ENCODE results near the gene SQOR. TPM values are rescaled to one million over a fixed set of nuclear protein-coding genes. Genes with fewer than 3 reads are reported as not detected.
"Not testable (repeated sequence)": the region's sequence is repeated elsewhere in the genome, so short reads cannot be mapped to it uniquely, and the experiment has no call there.

The SQOR gene
- total RNA-seq, 1 experiment from 2014 or later = 21.7 TPM

DNA sequence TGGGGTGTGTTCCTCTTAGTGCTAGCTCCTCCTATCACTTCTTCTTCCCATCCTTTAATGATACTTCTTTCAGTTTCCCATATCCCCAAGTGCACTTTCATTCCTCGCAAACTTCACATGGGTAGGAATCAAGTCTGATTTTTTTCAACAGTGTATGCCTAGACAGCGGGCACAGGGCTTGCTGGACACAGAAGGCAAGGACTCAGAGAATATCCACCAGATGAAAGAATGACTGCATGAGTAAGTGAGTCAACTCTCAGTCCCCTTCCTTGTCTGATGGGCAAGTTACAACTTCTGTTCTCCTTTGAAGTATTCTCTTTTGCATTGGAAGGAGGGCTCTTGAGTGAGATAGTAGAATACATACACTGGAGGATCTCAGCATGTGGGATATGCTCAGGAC, 3.1 kb upstream of the SQOR start:
- DNase-seq (ENCODE audit: low spot score) = no peak

DNA sequence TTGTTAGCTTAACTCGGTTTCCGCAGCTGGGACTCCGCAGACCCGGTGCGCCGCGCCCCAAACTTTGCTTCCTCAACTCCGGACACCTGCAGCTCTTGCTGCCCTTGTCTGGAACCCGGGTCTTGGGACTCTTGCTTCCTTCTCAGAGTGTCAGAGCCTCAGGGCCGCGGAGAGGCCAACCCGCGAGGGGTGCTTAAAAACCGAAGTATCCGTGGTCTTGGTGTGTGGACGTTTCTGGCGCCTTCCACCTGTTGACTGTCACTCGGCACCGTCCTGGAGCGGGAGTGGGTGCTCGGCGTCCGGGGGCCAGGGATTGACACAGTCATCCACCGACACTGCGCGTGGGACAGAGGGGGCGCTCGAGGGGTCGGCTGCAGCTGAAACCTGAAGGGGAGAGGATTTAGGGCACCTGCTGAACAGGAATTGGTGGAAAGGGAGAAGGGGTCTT, 386 bp downstream of the SQOR start:
- DNase-seq (ENCODE audit: low spot score) = peak; percentile 25

DNA sequence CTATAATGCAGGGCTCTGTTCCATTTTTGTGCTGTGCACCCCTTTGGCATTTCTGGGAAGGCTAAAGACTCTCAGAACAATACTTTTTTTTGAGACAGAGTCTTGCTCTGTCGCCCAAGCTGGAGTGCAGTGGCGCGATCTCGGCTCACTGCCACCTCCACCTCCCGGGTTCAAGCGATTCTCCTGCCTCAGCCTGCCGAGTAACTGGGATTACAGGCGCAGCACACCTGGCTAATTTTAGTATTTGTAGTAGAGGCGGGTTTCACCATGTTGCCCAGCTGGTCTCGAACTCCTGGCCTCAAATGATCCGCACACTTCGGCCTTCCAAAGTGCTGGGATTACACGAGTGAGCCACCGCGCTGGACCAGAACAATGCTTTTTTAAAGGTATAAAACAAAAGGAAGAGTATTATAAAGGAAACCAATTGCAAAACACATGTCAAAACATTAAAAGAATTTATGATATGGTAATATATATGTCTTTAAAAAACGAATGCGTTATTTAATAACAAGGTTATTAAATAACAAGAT, 999 bp downstream of the SQOR start:
- no peak for DNase-seq (ENCODE audit: low spot score)

DNA sequence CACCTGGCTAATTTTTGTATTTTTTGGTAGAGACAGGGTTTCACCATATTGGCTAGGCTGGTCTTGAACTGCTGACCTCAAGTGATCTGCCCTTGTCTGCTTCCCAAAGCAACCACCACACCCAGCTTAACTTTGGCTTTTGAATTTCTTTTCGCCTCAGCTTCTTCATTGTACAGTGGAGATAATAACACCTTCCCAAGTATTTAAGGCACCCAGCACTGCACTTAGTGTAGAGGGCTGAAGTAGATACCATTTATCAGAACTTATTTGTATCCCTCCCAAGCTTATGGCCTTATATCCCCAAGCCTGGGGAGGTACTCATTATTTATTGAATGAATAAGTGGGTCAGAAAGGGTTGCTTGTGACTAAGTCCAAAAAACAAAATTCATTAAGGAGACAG, 2.3 kb downstream of the SQOR start:
- no peak for DNase-seq (ENCODE audit: low spot score)

DNA sequence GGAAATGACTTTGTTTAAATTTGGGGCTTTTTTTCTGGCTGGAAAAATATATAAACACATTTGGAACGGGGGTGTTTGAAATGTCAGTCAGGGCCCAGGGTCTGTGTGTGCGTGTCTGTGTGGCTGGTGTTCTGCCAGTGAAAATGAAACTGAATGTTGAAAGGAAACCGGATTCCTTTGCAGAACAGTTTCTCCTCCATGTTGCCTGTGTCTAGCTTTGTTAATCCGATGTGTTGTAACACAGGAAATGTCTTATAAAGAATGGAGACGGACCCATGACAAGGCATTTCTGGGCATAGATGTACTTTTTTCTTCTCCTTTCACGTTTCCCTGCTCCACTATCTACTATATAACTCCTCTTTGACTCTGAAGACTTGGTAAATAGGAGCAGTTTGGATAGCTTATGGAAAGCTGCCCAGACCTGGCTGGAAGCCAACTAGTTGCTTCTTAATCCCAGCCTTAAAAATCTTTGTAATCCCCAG, 2.8 kb downstream of the SQOR start:
- DNase-seq (ENCODE audit: low spot score) = peak; percentile 41

DNA sequence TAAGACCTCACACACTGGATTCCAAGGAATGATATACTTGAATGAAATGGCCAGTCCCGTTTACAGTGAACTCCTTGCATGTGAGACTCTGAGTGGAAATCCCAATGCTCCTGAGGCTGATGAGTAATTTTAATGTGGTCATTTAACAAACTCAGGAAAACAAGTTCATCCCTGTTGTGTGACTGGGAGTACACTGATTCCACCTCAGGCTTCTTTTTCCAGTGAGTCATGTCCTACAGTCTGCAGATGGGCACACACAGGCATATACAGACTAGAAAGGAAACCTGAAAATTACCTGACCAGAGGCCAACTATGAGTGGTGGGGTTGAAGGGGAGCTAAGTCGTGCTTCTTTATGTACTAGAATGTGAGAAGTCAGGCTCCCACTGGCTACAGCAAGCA, 5.8 kb downstream of the SQOR start:
- DNase-seq (ENCODE audit: low spot score) = peak; percentile 78

DNA sequence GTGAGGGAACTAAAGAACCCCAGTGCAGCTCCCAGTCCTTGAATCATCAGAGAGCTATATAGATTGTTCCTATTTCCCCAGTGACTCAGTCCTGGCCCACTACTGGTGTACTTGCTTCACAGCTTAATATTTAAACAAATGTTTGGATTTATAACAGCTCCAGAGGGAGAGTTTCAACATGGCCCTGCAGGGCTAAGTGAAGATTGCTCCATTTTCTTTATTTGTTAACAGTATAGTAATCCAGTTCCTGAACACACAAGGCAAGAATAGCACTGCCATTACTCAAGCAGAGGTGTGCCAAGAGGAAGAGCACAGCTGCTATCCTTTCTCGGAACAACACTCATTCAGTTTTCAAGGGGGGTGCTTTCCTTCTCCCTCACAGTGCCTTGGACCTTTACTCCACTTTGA, 6.5 kb downstream of the SQOR start:
- DNase-seq (ENCODE audit: low spot score) = peak; percentile 17

DNA sequence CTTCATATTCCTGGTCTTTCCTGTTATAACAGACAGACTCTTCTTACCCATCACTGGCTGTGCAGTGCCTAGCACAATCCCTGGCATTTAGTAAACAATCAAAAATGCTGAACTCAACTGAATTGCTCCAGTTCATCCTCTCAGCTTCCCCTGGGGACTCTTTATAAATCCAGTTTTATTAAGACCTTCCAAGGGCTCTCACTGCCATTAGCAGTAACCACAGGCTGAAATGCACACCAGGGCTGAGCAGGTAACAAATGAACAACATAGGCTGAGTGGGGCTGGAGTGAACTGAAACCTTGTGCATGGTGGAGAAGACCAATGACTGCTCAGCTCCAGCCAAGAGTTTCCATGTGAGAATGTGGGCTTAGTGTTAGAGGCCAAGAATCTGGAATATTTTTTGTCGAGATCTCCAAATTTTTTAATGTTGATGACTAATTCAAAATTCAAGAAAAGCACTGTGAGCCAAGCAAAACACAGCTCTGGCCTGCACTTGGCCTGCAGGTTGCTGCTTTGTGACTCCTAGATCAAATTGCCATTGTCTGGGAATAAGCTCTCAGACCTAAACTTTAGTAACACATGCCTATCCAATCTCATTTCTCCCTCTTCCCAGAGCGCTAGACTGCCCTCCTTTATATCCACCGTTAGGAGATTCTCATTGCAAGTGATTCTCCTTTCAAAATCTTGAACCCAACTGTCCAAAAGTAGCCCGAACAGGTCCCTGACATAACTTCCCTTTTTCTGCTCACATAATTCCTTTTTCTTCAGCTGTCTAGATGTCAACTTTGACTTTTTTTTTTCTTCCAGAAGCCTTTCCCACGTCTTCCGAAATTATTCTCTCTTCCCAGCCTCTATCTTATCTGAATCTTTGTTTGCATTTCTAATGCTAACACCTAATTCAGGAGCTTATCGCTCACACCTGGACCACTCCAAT, 7.4 kb downstream of the SQOR start:
- DNase-seq (ENCODE audit: low spot score) = peak; percentile 39

DNA sequence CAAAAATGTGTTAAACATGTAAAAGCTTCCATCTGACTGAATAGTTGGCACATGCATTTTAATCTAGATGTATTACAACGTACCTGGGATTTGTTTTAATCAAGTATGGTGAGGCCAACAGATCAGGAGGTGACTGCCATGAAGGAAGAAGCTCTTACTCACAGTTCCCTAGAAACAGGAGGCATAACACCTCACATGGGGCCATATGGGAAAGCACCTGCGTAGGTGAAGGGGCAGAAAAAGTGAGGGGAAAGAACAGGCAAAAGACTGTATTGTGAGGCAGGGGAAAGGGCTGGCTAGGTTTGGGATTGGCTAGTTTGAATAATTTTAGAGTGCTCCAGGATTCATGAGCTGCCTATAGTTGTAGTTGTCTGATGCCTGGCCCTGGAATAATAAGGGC, 9.6 kb downstream of the SQOR start:
- no peak for DNase-seq (ENCODE audit: low spot score)

DNA sequence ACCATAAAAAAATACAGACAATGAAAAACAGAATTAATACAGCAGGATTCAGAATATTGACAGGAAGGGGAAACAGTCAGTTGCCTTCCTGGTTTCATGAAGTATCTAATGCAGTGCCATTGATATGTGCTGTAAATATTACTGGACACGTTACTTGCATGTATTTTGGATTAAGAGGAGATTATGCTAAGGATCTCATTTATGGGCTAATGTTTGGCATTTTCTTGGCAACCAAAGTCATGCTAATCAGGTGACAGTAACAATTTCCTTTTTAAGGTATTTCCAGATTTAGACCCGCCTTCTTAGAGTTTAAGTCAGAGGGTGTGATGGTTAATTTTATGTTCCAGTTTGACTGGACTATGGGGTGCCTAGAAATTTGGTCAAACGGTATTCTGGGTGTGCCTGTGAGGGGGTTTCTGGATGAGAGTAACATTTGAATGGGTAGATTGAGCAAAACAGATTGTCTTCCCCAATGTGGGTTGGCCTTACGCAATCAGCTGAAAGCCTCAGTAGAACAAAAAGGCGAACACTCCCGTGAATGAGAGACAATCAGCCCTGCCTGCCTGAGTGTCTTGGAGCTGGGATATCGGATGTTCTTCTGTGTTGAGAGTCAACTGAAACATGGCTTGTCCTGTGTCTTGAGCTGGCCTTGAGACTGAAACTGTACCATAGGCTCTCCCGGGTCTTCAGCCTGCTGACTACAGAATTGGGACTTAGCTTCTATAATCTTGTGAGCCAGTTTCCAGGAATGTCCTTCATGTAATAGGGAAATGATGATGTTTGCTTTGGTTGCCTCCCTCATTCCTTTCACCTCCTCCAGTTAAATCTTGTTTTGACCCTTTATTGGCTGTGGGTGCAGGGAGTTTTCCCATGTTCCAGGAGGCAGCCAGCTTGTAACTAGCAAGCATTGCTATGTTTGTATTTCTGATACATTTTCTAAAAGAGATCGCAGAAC, 10.5 kb downstream of the SQOR start:
- no peak for DNase-seq (ENCODE audit: low spot score)

DNA sequence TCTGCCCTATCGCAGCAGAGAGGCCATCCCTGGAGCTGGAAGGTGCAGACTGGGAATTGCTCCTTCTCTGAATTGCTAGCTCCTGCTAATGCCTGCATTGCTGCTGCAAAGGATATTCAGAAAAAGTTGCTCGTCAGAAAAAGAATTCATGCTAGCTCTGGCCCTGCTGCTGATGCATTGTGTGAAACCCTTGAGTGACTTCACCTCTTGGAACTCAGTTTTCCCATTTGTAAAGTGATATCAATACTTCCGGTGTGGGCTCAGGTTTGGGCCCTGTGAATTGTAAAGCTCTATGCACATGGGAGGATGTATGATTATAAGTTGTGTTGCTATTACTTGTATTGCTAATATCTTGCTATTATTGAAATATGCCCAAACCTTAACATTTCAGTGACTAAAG, 11.4 kb downstream of the SQOR start:
- DNase-seq (ENCODE audit: low spot score) = no peak

DNA sequence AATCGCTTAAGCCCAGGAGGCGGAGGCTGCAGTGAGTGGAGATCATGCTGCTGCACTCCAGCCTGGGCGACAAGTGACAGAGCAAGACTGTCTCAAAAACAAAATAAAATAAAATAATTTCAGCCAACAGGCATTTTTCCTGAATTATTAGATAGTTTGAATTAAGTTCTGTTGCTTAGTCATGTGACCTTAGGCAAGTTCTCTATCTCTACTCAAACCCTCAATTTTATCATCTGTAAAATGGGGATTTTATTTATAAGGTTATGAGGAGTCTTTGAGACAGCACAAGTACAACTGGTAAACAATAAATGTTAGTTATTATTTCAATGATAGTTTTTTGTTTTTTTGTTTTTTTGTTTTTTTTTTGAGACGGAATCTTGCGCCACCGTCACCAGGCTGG, 13.0 kb downstream of the SQOR start:
- no peak for DNase-seq (ENCODE audit: low spot score)

DNA sequence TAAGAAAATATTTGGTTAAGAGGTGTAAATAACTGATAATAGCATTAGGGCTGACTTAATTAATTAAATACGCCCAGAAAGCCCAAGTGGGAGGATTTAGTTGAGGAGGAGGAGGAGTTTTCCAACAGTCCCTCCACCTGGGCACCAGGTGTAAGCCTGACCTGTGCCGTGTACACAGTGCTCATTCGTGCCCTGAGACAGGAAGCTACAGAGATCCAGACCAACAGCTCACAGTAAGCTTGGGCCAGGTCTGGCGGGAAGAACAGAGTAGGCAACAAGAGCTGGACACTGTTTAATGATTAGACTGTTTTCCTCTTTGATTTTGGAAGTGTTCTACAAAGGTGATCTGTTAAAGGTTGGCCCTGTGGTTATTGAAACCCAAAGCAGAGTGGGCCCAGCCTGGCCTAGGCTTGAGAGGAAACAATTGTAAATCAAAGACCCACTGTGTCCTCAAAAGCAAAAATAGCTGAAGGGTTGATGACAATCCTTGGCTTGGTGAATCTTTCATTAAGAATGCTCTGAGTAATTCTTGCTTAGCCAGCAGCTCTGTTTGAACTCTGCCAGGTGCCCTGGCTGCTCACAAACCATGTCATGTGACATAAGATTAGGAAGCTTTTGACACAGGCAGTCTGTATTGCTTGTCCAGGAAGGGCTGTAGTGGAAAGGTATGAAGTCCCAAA, 13.8 kb downstream of the SQOR start:
- DNase-seq (ENCODE audit: low spot score) = peak; percentile 47

DNA sequence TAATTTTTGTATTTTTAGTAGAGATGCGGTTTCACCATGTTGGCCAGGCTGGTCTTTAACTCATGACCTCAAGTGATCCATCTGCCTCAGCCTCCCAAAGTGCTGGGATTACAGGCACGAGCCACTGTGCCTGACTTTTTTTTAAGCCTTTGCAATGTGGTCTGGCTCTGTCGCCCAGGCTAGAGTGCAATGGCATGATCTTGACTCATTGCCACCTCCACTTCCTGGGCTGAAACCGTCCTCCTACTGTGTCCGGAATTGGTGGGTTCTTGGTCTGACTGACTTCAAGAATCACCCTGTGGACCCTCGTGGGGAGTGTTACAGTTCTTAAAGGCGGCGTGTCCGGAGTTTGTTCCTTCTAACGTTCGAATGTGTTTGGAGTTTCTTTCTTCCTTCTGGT, 15.2 kb downstream of the SQOR start:
- not testable (repeated sequence) for DNase-seq (ENCODE audit: low spot score)

DNA sequence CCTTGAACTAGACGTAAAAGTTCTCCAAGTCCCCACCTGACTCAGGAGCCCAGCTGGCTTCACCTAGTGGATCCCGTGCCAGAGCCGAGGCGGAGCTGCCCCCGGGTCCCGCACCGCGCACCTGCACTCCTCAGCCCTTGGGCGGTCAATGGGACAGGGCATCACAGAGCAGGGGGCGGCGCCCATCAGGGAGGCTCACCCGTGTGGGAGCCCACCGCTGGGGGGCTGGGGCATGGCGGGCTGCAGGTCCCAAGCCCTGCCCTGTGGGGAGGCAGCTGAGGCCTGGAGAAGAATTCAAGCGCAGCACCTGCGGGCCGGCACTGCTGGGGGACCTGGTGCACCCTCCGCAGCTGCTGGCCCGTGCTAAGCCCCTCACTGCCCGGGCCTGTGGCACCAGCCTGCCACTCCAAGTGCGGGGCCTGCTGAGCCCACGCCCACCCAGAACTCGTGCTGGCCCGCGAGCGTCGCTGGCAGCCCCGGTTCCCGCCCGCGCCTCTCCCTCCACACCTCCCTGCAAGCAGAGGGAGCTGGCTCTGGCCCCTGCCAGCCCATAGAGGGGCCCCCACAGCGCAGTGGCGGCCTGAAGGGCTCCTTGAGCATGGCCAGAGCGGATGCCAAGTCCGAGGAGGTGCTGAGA, 16.2 kb downstream of the SQOR start:
- no peak for DNase-seq (ENCODE audit: low spot score)

DNA sequence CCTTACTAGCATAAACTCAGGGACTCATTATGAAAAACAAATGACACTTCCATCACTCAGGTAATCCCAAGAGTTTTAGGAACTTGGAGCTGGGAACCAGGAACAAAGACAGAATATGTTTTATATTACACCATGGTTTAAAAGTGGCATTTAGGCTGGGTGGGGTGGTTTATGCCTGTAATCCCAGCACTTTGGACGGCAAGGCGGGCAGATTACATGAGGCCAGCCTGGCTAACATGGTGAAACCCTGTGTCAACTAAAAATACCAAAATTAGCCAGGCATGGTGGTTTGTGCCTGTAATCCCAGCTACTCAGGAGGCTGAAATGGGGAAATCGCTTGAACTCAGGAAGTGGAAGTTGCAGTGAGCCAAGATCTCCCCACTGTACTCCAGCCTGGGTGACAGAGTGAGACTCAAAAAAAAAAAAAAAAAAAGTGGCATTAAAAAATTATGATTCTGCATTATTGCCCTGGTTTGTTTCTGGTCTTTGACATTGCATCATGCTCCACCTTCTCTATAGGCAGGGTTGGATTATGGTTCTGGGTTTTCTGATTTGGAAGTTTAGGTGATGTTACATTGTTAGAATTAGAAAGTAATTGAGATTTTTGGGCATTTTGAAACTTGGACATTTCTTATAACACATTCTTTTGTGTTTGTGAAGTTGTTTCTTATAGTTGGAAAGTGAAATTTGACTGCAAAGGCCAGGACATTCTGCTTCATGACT, 19.0 kb downstream of the SQOR start:
- no peak for DNase-seq (ENCODE audit: low spot score)

DNA sequence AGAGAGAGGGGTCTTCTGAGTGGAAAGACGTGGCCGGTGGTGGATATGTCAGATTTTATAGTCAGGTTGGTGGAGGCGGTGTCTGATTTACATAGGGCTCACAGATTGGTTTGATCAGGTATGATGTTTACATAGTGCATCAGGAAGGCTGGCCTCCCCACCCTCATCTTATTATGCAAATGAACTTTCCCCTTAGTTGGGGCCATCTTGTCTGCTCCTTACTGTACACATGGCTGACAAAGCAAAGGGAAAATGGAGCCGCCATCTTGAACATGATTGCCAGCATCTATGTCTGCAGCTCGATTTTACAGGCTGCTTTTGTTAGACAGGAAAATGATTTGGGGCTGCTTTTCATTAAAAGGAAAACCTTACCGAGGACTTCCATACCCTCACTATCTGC, 19.9 kb downstream of the SQOR start:
- no peak for DNase-seq (ENCODE audit: low spot score)

DNA sequence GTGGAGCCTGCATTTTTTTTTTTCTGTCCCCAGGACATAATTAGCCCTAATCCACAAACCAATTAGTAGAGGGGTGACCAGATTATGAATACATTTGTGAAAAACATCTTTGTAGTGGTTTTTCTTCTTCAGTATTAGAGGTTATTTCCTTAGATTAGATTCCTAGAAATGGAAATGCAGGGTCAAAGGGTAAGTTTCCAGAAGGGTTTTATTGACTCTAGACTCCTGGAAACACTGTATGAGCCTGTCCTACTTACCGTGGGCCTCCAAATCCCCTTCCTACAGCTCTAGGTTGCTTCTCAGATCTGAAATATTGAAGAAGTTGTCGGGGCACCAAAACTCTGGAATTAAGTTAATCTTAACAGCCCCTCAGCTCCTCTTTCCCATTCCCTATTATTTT, 22.4 kb downstream of the SQOR start:
- no peak for DNase-seq (ENCODE audit: low spot score)

DNA sequence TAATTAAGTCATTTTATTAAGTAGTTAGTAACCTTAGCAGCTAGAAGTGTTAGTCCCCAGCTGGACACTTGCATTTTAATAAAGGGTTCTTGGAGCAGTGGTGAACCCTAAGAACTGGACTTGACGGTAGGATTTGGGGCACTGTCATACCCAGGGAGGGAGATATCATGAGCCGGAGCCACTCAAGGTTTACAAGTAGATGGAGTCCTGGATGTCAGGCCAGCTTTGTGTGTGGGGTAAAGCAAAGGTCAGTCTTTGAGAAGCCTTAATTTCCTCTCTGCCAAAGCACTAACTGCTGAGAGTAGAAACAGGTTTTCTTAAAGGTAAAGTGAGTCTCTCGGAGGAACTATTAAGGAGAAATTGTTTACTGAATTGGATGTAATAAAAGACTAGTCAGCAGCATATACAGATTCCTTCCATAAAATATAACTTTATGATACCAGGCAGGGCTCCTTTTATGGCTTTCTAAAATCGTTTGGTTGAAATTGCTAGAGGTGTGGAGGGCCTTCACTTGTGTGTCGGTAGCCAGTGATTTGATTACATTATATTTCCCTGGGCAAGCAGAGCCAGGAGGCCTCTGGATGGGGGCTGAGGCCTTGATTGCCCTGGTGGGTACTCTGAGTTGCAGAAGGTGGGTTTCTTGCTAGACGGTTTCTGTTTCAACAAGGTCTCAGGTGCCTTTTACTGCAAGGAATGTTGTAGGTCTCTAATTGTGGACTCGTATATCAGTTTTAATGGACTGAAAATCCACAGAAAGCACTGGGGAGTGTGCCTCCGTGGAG, 23.1 kb downstream of the SQOR start:
- no peak for DNase-seq (ENCODE audit: low spot score)

All from A172 (cell line).